ENCODE measurements around the gene RANBP17.
"Not testable (repeated sequence)": the region's sequence is repeated elsewhere in the genome, so short reads cannot be mapped to it uniquely, and the experiment has no call there.

GRCh38 chr5:171178190-171178589 is 316.4 kb downstream of the RANBP17 start:
- TF ChIP-seq POLR2AphosphoS5, CTCF (IDR thresholded peaks at IDR 0.05): not testable (repeated sequence)
